Loucy (cell line): Measurements from ENCODE around the gene RCBTB1.
A peak's percentile ranks its signal among the peaks of the same experiment; 100 is the strongest.
"Not testable (repeated sequence)": the region's sequence is repeated elsewhere in the genome, so short reads cannot be mapped to it uniquely, and the experiment has no call there.

Experiments
- H2AFZ ChIP-seq: fragments of 200-600 bp; sonication (generic); 2 replicates; pipeline ENCODE4 v1.6.0; 2016; ENCODE audit warnings: antibody characterized with exemption, mild to moderate bottlenecking, low read length, moderate library complexity
- H3F3A ChIP-seq: fragments of 200-600 bp; 2 replicates; pipeline ENCODE4 v1.6.0; 2016; ENCODE audit warnings: antibody characterized with exemption, low read depth, mild to moderate bottlenecking
- H3K27me3 ChIP-seq: fragments of 200-600 bp; sonication (generic); 2 replicates; pipeline ENCODE4 v1.6.1; 2014; ENCODE audit warnings: low read length, mild to moderate bottlenecking; ENCODE audit not compliant: insufficient read depth, poor library complexity, severe bottlenecking
- H3K36me3 ChIP-seq: fragments of 200-600 bp; sonication (generic); 2 replicates; pipeline ENCODE4 v1.6.1; 2016; ENCODE audit warnings: low read length; ENCODE audit not compliant: insufficient read depth
- H3K4me1 ChIP-seq: fragments of 200-600 bp; sonication (generic); 2 replicates; pipeline ENCODE4 v1.5.1; 2014; ENCODE audit warnings: low read length, mild to moderate bottlenecking; ENCODE audit not compliant: insufficient read depth, poor library complexity, severe bottlenecking
- H3K4me2 ChIP-seq: fragments of 200-600 bp; sonication (generic); 2 replicates; pipeline ENCODE4 v1.6.0; 2014; ENCODE audit warnings: antibody characterized with exemption, low read length, low read depth, mild to moderate bottlenecking; ENCODE audit not compliant: poor library complexity, severe bottlenecking
- H3K4me3 ChIP-seq: fragments of 200-600 bp; sonication (generic); 2 replicates; pipeline ENCODE4 v1.5.1; 2014; ENCODE audit warnings: low read length, mild to moderate bottlenecking, mixed read lengths; ENCODE audit not compliant: poor library complexity, severe bottlenecking
- H3K79me2 ChIP-seq: fragments of 200-600 bp; sonication (generic); 2 replicates; pipeline ENCODE4 v1.6.1; 2014; ENCODE audit warnings: low read length; ENCODE audit not compliant: insufficient read depth
- H3K9ac ChIP-seq: fragments of 200-600 bp; sonication (generic); 2 replicates; pipeline ENCODE4 v1.6.0; 2014; ENCODE audit warnings: mild to moderate bottlenecking, low read depth, low read length, moderate library complexity; ENCODE audit not compliant: poor library complexity, severe bottlenecking
- H3K9me2 ChIP-seq: fragments of 200-600 bp; sonication (generic); replicated peaks from 2 replicates; pipeline ENCODE4 v1.6.1; 2016; ENCODE audit warnings: low read depth, low read length, mixed read lengths
- H3K9me3 ChIP-seq: fragments of 200-600 bp; sonication (generic); 2 replicates; pipeline ENCODE4 v1.6.1; 2014; ENCODE audit warnings: mild to moderate bottlenecking, antibody characterized with exemption, low read length, low read depth; ENCODE audit not compliant: insufficient read depth
- H4K20me1 ChIP-seq: fragments of 200-600 bp; sonication (generic); 2 replicates; pipeline ENCODE4 v1.6.0; 2014; ENCODE audit warnings: antibody characterized with exemption, low read length, mild to moderate bottlenecking; ENCODE audit not compliant: insufficient read depth, poor library complexity, severe bottlenecking
- EZH2phosphoT487 ChIP-seq: fragments of 200-600 bp; IDR thresholded peaks from 2 replicates; pipeline ENCODE4 v1.6.1; 2018; ENCODE audit warnings: antibody characterized with exemption, mild to moderate bottlenecking, moderate library complexity, borderline replicate concordance
- TF ChIP-seq, protein P1 (sequence below): fragments of 200-600 bp; sonication (generic); conservative IDR thresholded peaks from 2 replicates; pipeline ENCODE4 v1.5.1; 2014; ENCODE audit warnings: mild to moderate bottlenecking, antibody characterized with exemption, low read length

RCBTB1 gene

DNA sequence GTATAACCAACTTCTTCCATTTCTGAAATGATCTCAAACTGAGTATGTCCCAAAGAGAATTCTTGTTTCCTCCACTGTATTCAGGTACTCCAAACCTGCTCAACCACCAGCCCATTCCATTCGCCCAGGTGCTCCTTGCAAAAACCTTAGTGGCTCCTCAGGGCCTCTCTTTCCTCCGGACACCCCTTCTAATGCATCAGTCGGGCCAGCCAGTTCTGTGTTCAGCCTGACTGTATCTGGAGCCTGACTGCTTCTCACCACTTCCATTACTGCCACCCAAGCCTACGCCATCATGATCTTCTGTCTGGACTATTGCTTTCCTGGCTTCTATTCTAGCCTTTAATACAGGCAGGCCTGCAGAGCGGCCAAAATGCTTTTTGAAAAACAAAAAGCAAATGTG, 88.1 kb downstream of the RCBTB1 start:
- no peaks in the 10 kb centered on the region for H3K79me2 ChIP-seq
- peak overlapping the region; percentile 79 for H3K4me2 ChIP-seq
- H3K4me1 ChIP-seq, result peaks cover 9% of the 10 kb centered on the region
- no peaks in the 10 kb centered on the region for H4K20me1 ChIP-seq
- no peaks in the 10 kb centered on the region for H3K27me3 ChIP-seq
- no peaks in the 10 kb centered on the region for H3K9me2 ChIP-seq
- TF ChIP-seq EZH2phosphoT487, result no peak
- TF ChIP-seq, protein P1, sequence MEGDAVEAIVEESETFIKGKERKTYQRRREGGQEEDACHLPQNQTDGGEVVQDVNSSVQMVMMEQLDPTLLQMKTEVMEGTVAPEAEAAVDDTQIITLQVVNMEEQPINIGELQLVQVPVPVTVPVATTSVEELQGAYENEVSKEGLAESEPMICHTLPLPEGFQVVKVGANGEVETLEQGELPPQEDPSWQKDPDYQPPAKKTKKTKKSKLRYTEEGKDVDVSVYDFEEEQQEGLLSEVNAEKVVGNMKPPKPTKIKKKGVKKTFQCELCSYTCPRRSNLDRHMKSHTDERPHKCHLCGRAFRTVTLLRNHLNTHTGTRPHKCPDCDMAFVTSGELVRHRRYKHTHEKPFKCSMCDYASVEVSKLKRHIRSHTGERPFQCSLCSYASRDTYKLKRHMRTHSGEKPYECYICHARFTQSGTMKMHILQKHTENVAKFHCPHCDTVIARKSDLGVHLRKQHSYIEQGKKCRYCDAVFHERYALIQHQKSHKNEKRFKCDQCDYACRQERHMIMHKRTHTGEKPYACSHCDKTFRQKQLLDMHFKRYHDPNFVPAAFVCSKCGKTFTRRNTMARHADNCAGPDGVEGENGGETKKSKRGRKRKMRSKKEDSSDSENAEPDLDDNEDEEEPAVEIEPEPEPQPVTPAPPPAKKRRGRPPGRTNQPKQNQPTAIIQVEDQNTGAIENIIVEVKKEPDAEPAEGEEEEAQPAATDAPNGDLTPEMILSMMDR, result no peak
- no peaks in the 10 kb centered on the region for H3K9me3 ChIP-seq
- H3F3A ChIP-seq, result peaks cover 8% of the 10 kb centered on the region; the same call in 1 of the 2 replicates
- H3K36me3 ChIP-seq, result no peaks in the 10 kb centered on the region
- no peak overlapping the region for H3K9ac ChIP-seq
- H3K4me3 ChIP-seq, result peak overlapping the region; percentile 7
- H2AFZ ChIP-seq, result no peak overlapping the region

GRCh38 chr13:49496837-49497236, 88.5 kb downstream of the RCBTB1 start:
- H3F3A ChIP-seq, H3K9me2 ChIP-seq, H3K79me2 ChIP-seq, H3K9me3 ChIP-seq, H4K20me1 ChIP-seq, H3K27me3 ChIP-seq, H3K36me3 ChIP-seq, H3K9ac ChIP-seq, H3K4me1 ChIP-seq, H2AFZ ChIP-seq: not testable (repeated sequence)
- H3K4me3 ChIP-seq, result peak overlapping the region; percentile 91
- H3K4me2 ChIP-seq, result peak overlapping the region; percentile 79

- Histone ChIP-seq H3K27me3 (no peaks in the 10 kb centered on the region), H3K36me3 (no peaks in the 10 kb centered on the region)
Measured at GRCh38 chr13:49495783-49496762, 89.3 kb downstream of the RCBTB1 start, which contains the start of gene PHF11. Gene PHF11, plus strand, starts transcription at chr13:49495953. Its CDS starts 49 bp downstream, at chr13:49496002.

More at GRCh38 chr13:49495783-49496762, 89.3 kb downstream of the RCBTB1 start, which contains the start of gene PHF11:
- H4K20me1 ChIP-seq, result no peaks in the 10 kb centered on the region
- peak within 1 kb of the TSS; percentile 91 for H3K4me3 ChIP-seq
- TF ChIP-seq, protein P1, result no peak
- no peaks in the 10 kb centered on the region for H3K9me2 ChIP-seq
- H3F3A ChIP-seq, result peaks cover 8% of the 10 kb centered on the region; the same call in 1 of the 2 replicates
- H3K79me2 ChIP-seq, result no peaks in the 10 kb centered on the region
- H3K9me3 ChIP-seq, result no peaks in the 10 kb centered on the region
- peak within 1 kb of the TSS; percentile 96 for H2AFZ ChIP-seq
- peaks cover 9% of the 10 kb centered on the region for H3K4me1 ChIP-seq
- H3K9ac ChIP-seq, result peak within 1 kb of the TSS; percentile 89
- H3K4me2 ChIP-seq, result peak within 1 kb of the TSS; percentile 81
